GM21737 (cell line): ENCODE results near the gene PTPRM.

Experiments used
- ATAC-seq: cut with Tn5 transposase; IDR thresholded peaks from one replicate; pipeline ENCODE4 v1.9.1; 2021; ENCODE audit warnings: mild to moderate bottlenecking, moderate library complexity; ENCODE audit not compliant: unreplicated experiment

Gene PTPRM

GRCh38 chr18:8337211-8337610, 770.1 kb downstream of the PTPRM start:
- no peak for ATAC-seq

GRCh38 chr18:8339210-8339609, 772.1 kb downstream of the PTPRM start:
- no peak for ATAC-seq

GRCh38 chr18:8339952-8340351, 772.8 kb downstream of the PTPRM start:
- no peak for ATAC-seq

GRCh38 chr18:8341481-8342230, 774.5 kb downstream of the PTPRM start:
- no peak for ATAC-seq

GRCh38 chr18:8348051-8348720, 781.1 kb downstream of the PTPRM start:
- no peak for ATAC-seq

- ATAC-seq: no peak
Observed at GRCh38 chr18:8349608-8350323, 782.6 kb downstream of the PTPRM start.

GRCh38 chr18:8350628-8351027, 783.5 kb downstream of the PTPRM start:
- ATAC-seq: no peak

- no peak for ATAC-seq
Observed at GRCh38 chr18:8351161-8351560, 784.0 kb downstream of the PTPRM start.

- ATAC-seq: no peak
Observed at GRCh38 chr18:8354304-8354703, 787.2 kb downstream of the PTPRM start.

GRCh38 chr18:8356001-8356400, 788.9 kb downstream of the PTPRM start:
- no peak for ATAC-seq

GRCh38 chr18:8357320-8357719, 790.2 kb downstream of the PTPRM start:
- no peak for ATAC-seq

GRCh38 chr18:8358033-8358765, 791.1 kb downstream of the PTPRM start:
- ATAC-seq: no peak

GRCh38 chr18:8359076-8359475, 792.0 kb downstream of the PTPRM start:
- no peak for ATAC-seq

- no peak for ATAC-seq
Observed at GRCh38 chr18:8359481-8359880, 792.4 kb downstream of the PTPRM start.

GRCh38 chr18:8361941-8362471, 794.9 kb downstream of the PTPRM start:
- ATAC-seq: no peak

- ATAC-seq: no peak
Observed at GRCh38 chr18:8362863-8363262, 795.7 kb downstream of the PTPRM start.

- no peak for ATAC-seq
Observed at GRCh38 chr18:8364385-8364784, 797.3 kb downstream of the PTPRM start.

- ATAC-seq: no peak
Observed at GRCh38 chr18:8365006-8365405, 797.9 kb downstream of the PTPRM start.

- ATAC-seq: no peak
Observed at GRCh38 chr18:8365528-8365927, 798.4 kb downstream of the PTPRM start.

- ATAC-seq: no peak
Observed at GRCh38 chr18:8366070-8366469, 799.0 kb downstream of the PTPRM start.

GRCh38 chr18:8366656-8367055, 799.5 kb downstream of the PTPRM start:
- no peak for ATAC-seq
